Activated CD8-positive, alpha-beta memory T cell treated with anti-CD3 and anti-CD28 coated beads for 48 hours (primary cell): ENCODE data around the gene DNMT3A.

Experiments used
- DNase-seq, 3 experiments: peaks; one replicate each; pipeline ENCODE4 v3.0.0-alpha.2; 2020; ENCODE audit warnings: low read depth in 2 of 3, low spot score in 2 of 3

Gene DNMT3A

GRCh38 chr2:25262288-25262687 lies 79.4 kb downstream of the DNMT3A start:
- no peak for DNase-seq

GRCh38 chr2:25259737-25260124 lies 82.0 kb downstream of the DNMT3A start:
- no peak for DNase-seq

GRCh38 chr2:25258847-25259736 lies 82.6 kb downstream of the DNMT3A start:
- no peak for DNase-seq

- DNase-seq = no peak
These were observed 83.5 kb downstream of the DNMT3A start for GRCh38 chr2:25257931-25258846.

- no peak for DNase-seq
These were observed 84.6 kb downstream of the DNMT3A start for GRCh38 chr2:25257032-25257552.

- DNase-seq = no peak
These were observed 85.2 kb downstream of the DNMT3A start for GRCh38 chr2:25256488-25256875.

GRCh38 chr2:25255745-25256487 lies 85.8 kb downstream of the DNMT3A start:
- no peak for DNase-seq

GRCh38 chr2:25254961-25255360 lies 86.8 kb downstream of the DNMT3A start:
- DNase-seq = no peak

- DNase-seq = no peak
These were observed 88.5 kb downstream of the DNMT3A start for GRCh38 chr2:25253153-25253626.

GRCh38 chr2:25252291-25253152 lies 89.2 kb downstream of the DNMT3A start:
- no peak for DNase-seq

GRCh38 chr2:25251422-25252273 lies 90.1 kb downstream of the DNMT3A start:
- peak in 1 of 3 experiments; percentile 37 for DNase-seq

- DNase-seq = no peak
These were observed 90.7 kb downstream of the DNMT3A start for GRCh38 chr2:25251071-25251421.

GRCh38 chr2:25250331-25251070 lies 91.2 kb downstream of the DNMT3A start:
- DNase-seq = peak in 1 of 3 experiments; percentile 14

GRCh38 chr2:25249785-25250184 lies 91.9 kb downstream of the DNMT3A start:
- no peak for DNase-seq

- DNase-seq = no peak
These were observed 93.8 kb downstream of the DNMT3A start for GRCh38 chr2:25247792-25248512.

GRCh38 chr2:25246558-25247290 lies 95.0 kb downstream of the DNMT3A start:
- no peak for DNase-seq

GRCh38 chr2:25246001-25246400 lies 95.7 kb downstream of the DNMT3A start:
- DNase-seq = no peak
